Right lung (tissue), 5 donors: ENCODE data around the gene SESN2. TPM values are rescaled to one million over a fixed set of nuclear protein-coding genes. Genes with fewer than 3 reads are reported as not detected.
A peak's percentile ranks its signal among the peaks of the same experiment; 100 is the strongest.

ENCODE experiments used
- DNase-seq, 2 donors: peaks; one replicate each; pipeline ENCODE4 v3.0.0-alpha.2; 2013
- polyA plus RNA-seq, 5 donors: library from polyadenylated mRNA; unstranded; fragments of 120-200 nt; gene quantifications; one replicate each; pipeline versions ENCODE4 v1.2.1 to v1.2.3, GENCODE V29; 2013; ENCODE audit warnings: inconsistent platforms in 1 of 5, low replicate concordance in 1 of 5; ENCODE audit not compliant: insufficient read length in 5 of 5, insufficient read depth in 1 of 5

Gene SESN2
- polyA plus RNA-seq, 5 donors = 4.4 to 7.9 (median 5.2) TPM

DNA sequence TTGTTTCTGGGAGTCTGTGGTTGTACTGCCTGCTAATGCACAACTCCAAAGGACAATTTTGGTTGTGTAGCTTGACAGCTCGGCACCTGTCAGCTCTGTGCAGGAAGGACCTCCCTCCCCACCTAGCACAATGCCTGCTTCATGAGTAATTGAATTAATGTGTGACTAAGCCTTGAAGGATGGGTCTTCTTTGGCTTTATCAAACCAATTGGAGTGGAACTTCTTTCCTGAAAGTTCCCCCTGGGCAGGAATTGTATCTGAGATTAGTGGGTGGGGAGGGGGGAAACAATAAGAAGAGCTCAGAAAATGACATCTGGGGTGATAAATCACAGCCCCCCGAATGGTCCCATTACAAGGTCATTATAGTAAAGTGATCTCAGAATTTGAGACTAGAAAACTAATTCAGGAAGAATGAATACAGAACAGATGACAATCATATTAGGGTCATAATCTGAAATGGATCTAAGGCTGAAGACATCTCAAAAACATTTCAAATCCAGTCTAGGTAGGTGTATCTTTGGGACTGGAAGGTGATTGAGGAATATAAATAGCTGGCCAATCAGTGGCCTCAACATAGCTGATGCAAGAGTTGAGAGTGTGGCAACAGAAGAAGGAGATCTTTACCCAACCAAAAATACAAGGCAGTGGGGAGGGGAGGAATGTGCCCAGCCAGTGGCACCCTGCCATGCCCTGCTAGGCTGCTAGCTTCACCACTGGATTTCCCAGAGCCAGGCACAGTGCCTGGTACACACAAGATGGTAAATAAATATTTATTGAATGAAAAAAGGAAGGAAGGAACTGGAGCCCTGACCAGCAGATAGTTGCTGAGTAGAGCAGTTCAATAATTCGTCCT, 10.1 kb upstream of the SESN2 start:
- DNase-seq = no peak

- DNase-seq = no peak
These were observed 9.4 kb upstream of the SESN2 start for GRCh38 chr1:28249866-28250295.

DNA sequence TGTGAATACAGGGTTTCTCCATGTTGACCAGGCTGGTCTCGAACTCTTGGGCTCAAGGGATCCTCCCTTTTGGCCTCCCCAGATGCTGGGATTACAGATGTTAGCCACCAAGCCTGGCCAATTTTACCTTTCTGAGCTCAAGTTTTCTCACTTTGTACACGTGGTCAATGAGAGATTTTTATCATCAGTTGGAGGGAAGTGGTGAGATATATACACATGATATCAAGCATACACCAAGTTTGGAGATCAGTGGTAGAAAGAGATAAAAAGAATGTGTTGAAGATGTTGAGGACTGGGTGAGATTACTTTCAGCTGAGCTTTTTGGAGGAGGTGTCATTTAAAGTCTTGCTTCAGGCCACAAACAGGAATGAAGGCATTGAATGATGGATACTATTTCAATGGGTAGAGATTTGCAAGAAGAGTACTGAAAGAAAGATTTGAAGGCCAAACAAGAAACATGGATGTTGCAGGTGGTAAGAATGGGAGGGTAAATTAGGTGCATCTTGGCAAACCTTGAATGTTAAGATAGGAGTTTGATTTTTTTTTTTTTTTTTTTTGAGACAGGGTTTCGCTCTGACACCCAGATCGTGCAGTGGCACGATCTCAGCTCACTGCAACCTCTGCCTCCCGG, 3.0 kb upstream of the SESN2 start:
- DNase-seq = no peak

DNA sequence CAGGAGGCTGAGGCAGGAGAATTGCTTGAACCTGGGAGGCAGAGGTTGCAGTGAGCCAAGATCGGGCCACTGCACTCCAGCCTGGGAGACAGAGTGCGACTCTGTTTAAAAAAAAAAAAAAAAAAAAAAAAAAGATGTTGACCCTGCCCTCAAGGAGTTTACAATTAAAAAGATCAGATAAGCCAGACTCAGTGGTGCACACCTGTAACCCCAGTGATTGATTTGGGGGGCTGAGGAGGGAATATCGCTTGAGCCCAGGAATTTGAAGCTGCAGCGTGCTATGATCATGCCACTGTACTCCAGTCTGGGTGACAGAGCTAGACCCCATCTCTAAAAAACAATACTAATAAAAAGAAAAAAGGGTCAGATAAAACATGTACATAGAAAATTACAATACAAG, 1.6 kb upstream of the SESN2 start:
- DNase-seq = no peak

DNA sequence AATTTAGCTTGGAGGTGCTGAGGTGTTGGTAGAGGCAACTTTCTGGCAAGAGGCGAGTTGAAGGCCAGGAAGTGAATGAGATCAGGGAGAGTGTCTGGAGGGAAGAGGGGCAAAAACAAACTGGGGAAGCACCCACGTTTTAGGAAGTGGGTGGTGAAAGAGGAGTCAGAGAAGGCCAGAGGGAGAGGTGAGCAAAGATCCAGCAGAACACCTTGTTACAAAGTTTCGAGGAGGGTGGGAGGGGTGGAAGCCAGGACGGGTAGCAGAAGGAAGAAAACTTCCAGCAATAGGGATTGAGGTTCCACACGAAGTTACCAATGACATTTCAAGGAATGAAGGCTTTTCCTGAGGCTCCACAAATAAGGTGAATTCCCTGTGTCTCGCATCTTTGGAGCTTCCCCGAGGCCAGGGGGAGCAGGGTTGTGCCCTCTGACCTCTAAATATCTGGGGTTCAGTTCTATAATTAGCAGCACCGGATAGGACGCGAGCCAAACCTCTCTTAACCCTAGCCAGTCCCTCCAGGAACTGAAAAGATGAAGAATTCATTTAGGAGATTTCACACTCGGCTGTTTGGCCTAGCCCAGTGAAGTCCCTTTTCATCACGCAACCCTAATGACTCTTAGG, 578 bp upstream of the SESN2 start:
- DNase-seq = no peak

DNA sequence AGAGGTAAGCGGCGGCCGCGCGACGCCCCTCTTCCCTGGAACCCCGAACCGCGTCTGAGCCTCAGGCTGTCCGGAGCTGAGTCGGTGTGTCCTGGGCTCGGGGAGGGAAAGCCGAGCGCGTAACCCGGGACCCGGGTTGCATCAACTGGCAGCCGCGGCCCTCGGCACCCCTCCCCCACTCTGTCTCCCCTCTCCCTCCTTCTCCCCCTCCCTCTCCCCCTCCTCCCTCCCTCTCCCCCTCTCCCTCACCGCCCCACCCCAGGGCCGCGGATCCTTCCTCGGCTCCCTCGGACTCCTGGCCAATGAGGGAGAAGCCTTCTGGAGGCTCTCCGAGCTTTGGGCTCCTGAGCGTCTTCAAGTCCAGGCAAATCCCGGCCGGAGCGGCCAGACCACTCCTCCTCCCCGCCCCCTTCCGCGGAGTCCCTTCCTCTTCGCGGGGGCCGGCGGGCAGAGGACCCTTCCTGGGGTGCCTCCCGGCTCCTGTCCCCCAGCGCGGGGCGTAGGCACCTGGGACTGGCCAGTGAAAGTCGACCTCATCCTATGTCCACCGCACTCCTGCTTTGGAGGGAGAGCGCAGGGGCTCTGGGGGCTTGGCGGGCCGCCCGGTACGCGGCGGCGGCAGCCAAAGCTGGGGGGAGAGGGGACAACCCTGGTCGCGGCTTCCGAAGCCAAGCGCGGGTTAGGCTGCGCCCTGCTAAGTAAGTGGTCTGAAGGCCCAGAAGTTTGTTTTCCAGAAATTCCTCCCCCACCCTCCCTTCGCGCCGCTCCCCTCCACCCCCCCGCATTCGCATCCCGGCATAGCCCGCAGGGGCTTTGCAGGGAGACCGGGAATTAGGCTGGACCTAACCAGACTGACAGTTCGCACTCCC, 850 bp downstream of the SESN2 start:
- DNase-seq = peak; percentile 84 to 86

- no peak for DNase-seq
These were observed 1.5 kb downstream of the SESN2 start for GRCh38 chr1:28260803-28261174.

DNA sequence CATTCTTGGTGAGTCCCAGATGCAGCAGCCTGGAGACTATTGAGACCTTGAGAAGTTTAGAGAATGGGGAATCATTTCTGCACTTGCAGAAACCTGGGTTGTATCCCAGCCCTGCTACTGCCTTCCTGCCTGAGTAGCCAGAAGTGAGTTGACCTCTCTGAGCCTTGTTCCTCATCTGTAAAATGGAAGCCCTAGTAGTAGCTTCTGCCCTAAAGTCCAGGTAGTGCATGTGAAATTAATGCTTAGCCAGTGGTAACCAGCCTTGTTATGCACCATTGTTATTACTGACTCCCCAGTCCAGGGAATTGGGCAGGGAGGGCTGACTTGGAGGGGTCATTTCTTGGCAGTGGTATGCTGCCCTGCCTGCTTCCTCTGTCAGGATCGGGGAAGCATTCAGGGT, 5.6 kb downstream of the SESN2 start:
- DNase-seq = no peak

GRCh38 chr1:28265577-28265976, 6.3 kb downstream of the SESN2 start:
- DNase-seq = no peak

DNA sequence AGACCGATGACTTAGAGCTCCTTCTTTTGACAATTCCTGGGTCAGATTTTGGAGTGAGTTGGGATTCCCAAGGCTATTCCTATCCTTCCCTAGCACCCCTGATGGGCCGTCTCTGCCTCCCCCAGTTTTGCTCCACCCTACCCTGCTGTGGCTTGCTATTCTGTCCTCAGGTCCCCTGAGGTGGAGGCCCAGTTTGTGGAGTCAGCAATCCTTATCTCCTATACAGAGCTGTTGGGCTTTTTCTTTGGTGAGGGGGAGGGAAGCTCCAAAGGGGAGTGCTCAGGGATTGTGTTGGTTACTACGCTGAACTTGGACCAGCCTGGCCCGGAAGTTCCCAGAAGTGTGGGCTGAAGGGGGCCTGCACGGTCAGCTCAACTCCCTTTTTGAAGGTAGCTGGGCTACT, 7.6 kb downstream of the SESN2 start:
- DNase-seq = no peak

GRCh38 chr1:28267633-28268032, 8.3 kb downstream of the SESN2 start:
- no peak for DNase-seq

DNA sequence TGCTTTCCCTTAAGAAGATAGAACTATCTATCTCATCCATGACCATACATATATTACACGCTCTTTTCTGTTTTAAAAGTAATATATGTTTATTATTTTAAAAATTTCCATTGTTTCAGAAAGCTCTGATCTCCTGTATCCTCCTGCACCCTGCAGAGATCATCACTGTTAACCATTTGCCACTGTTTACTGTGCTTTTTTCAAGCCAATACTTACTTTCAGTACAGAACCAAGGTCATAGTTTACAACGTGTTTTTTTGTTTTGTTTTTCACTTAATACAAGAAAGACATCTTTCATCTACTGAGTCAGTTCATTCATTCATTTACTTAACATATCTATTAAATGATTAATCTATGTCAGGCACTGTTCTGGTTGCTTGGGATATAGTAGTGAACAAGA, 10.2 kb downstream of the SESN2 start:
- DNase-seq = no peak

DNA sequence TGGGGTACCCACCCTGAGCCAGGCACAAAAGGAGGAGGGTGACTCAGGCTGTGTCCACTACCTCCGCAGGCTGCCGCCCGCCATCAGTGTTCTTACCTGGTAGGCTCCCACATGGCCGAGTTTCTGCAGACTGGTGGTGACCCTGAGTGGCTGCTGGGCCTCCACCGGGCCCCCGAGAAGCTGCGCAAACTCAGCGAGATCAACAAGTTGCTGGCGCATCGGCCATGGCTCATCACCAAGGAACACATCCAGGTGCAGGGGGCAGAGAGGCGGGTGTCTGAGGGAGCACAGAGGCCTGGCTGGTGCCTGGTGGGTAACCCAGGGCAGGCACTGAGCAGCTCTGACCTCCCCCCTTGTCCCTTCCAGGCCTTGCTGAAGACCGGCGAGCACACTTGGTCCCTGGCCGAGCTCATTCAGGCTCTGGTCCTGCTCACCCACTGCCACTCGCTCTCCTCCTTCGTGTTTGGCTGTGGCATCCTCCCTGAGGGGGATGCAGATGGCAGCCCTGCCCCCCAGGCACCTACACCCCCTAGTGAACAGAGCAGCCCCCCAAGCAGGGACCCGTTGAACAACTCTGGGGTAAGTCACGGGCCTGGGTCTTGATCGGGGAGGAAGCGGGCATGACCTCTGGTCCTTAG, 13.0 kb downstream of the SESN2 start:
- no peak for DNase-seq

DNA sequence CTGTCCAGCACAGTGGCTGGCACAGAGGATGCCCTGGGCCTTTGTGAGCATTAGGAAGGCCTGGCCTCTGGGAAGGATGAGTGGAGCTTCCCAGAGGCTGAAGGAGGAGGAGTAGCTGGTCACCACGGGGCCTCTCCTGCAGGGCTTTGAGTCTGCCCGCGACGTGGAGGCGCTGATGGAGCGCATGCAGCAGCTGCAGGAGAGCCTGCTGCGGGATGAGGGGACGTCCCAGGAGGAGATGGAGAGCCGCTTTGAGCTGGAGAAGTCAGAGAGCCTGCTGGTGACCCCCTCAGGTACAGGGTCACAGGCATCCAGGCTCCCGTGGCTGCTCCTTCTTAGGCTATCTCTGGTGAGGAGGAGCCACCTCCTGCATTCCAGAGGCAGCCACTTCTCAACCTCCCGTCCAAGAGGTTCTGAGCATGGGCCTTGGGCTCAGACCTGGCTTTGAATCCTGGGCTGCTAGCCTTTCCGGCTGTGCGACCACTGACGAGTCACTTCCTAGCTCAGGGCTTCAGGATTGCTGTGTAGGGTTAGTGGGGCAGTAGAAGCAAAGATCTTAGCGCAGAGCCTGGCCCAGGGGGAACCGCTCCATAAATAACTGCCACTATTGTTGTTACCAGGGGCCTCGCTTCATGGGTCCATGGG, 14.0 kb downstream of the SESN2 start:
- no peak for DNase-seq

DNA sequence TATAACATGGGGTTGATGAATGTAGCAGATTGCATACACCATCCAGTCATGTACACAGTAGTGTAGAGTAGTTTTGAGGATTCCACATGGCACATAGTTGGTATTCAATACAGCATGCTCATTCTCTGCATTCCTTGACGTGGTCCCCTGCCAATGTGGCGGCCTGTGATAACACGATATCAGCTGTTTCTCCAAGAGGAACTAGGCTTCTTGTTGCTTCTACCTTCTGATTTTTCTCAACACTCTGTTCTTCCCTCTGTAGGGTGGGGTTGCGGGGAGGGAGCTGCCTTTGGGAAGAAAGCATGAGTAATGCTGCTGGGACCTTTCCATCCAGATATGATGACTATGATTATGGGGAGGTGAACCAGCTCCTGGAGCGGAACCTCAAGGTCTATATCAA, 19.4 kb downstream of the SESN2 start:
- DNase-seq = no peak

- no peak for DNase-seq
These were observed 20.4 kb downstream of the SESN2 start for GRCh38 chr1:28279721-28280120.

DNA sequence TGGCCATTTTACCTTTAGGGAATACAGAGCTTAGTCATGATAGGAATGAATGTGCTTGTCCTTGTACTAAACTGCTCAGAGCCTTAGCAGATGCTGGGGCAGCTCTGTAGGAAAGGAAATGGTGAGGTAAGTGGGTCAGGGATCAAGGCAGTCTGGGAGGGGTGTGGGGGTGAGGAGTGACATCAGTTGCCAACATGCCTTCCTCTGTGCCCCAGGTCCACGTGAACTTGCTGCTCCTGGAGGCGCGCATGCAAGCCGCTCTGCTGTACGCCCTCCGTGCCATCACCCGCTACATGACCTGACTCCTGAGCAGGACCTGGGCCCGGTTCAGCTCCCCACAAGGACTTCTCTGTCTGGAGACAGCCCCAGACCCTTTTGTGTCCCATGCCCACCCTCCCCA, 21.2 kb downstream of the SESN2 start:
- DNase-seq = no peak

- DNase-seq = no peak
These were observed 21.7 kb downstream of the SESN2 start for GRCh38 chr1:28280977-28281381.

- no peak for DNase-seq
These were observed 22.5 kb downstream of the SESN2 start for GRCh38 chr1:28281608-28282425.
